GM18505 (cell line): ENCODE results near the gene EIF2B2.

ENCODE experiments used
- ATAC-seq: cut with Tn5 transposase; IDR thresholded peaks from one replicate; pipeline ENCODE4 v1.9.1; 2021; ENCODE audit not compliant: unreplicated experiment
- POLR2A ChIP-seq: IDR thresholded peaks from 4 replicates; pipeline ENCODE4 v1.6.1; 2011; ENCODE audit warnings: borderline replicate concordance; ENCODE audit not compliant: insufficient read depth, insufficient read length; ENCODE audit errors: extremely low read depth

EIF2B2 gene

DNA sequence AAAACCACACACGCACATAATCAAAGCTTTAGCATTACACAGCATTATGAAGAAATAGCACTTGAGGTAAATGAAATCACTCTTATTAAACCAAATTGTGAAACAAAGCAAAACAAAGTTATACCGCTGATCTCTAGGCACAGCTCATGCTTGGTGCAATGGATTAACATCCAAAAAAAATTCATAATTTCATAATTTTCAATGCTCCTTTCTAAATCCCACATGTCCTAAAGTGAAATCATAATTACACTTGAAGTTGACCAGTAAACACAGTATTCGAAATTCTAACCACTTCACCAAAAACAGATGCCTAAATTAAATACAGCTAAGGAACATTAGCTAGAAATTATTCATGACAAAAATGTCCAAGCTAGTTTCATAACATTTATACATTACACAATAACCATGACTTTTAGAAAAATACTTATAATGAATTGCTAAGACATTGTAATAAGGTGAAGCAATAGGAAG lies 47.0 kb downstream of the EIF2B2 start:
- TF ChIP-seq POLR2A: no peak

DNA sequence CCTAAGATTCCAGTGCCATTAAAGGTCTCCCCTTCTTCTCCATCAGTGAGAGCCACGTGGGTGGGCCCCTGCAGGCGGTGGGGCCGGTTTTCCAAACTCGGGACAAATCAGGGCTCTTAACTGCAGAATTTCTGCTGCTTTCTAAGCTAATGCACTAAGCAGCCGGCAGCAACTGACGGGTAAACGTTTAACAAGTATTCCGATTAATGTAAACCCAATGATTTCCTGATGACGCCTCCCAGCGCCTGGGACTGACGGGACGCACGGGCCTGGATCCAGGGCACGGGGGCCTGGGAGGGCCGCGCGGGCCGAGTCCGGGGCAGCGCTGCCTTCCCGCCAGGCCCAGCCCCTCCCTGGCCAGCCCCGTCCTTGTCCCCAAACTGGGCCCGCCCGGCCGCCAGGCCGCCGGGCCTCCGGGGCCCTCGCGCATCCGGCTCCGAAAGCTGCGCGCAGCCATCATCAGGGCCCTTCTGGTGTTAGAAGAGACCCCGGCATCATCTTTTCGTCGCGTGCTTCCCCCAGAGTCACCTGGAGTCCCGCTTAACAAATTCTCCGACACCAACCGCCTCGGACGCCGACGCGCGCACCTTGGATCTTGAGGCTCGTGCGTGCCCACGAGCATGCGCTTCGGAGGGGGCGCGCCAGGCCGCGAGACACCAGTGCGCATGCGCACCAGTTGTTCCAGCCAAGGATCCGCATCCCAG lies 48.3 kb downstream of the EIF2B2 start, which contains the start of gene MLH3:
MLH3 (minus strand) TSS at position 616 of the 704 bp plus-strand sequence. CDS start 1,812 bp downstream, outside the sequence.
- TF ChIP-seq POLR2A: peak; percentile 75
- peak; percentile 68 for ATAC-seq

More for the DNA sequence above, 47.0 kb downstream of the EIF2B2 start:
- no peak for ATAC-seq

DNA sequence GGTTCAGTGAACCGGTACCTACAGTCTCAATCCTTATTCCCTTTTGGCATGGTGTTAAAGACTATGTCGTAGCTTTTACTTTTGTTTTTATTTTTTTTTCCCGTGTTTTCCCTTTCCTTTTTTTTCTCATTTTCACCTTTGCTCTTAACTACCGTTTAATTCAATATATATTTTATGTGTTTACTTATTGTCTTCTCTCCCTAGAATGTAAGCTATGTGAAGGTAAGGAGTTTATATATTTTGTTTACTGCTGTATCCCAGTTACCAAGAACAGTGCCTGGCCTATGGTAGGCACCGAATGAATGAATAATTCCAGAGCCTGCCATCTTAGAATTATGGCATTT lies 48.8 kb downstream of the EIF2B2 start:
- no peak for TF ChIP-seq POLR2A
- ATAC-seq: peak; percentile 3

DNA sequence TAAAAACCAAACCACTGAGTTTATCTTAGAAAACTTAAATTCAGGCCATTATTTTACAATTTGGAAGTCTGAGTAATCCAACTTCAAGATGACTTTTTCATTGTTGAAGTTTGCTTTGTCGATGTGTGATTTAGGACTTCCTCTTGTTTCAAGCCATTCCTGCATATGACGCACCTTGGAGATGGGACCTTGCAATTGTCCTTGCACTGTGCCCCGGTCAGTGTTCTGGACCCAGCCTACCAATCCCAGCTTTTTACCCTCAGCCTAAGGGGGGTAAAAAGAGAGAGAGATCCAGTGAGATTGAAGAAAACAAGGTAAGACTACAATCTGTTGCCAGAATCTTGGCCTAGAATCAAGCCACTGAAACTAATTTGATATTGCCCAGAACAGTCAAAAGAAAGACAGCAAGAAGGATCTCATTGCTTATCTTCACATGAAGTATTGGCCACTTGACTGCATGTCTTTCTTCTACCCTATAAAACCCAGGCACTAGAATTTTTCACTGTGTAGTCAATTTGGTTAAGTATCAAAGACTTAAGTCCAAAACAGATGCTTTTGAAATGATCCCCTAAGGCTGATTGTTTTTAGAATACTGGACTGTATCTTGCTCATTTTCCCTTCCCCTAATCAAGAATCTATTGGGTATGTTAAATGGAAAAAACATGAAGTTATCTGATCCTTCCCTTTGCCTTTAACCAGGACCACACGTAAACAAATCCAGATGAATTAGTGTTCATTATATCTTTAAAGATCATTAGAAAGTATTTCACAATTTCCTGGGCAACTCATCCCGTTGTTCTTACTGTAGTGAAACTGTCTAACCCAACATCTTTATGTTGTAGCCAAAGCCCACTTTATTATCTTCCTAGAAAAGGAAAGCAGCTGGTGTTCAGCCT lies 50.9 kb downstream of the EIF2B2 start:
- no peak for ATAC-seq

DNA sequence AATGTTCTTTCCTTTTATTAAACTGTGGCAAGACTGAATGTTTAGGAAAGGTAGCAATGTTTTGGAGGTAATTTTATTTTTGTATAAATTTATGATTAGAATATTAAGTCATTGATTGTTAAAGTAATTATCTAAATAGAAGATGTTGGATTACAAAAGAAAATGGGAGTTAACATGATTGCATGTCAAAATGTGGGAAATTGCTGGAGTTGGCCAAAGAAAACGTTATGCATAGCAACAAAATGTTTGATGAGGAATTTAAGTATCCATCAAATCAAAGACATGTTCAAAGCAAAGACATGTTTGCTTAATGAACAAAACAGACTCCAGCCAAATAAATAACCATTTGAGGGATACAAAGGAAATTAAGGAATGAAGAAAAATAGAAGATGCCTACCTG lies 51.7 kb downstream of the EIF2B2 start:
- no peak for TF ChIP-seq POLR2A
- no peak for ATAC-seq

More for the DNA sequence above, 50.9 kb downstream of the EIF2B2 start:
- TF ChIP-seq POLR2A: no peak

DNA sequence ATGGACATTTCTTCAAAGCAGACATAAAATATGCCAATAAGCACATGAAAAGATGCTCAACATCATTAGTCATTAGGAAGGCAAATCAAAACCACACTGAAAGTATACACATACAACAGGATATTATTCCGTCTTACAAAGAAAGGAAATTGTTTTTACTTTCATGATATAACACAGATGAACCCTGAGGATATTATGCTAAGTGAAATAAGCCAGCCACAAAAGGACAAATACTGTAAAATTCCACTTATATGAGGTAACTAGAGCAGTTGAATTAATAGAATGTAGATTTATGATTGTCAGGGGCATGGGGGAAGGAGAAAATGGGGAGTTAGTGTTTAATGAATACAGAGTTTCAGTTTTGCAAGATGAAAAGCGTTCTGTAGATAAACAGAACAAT lies 56.9 kb downstream of the EIF2B2 start:
- no peak for TF ChIP-seq POLR2A
- no peak for ATAC-seq

DNA sequence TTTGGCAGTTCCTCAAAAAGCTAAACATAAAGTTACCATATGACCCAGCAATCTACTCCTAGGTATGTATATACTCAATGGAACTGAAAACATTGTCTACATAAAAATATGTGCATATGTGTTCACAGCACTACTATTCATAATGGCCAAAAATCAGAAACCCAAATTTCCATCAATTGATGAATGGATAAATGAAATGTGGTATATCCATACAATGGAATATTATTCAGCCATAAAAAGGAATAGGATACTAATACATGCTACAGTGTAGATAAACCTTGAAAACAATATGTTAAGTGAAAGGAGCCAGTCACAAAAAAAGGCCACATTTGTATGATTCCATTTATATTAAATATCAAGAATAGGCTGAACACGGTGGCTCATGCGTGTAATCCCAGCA lies 57.7 kb downstream of the EIF2B2 start:
- no peak for ATAC-seq
- TF ChIP-seq POLR2A: no peak
